Activated CD8-positive, alpha-beta memory T cell treated with anti-CD3 and anti-CD28 coated beads for 1 hour (primary cell): ENCODE data around the gene KCNIP1.
"Not testable (repeated sequence)": the region's sequence is repeated elsewhere in the genome, so short reads cannot be mapped to it uniquely, and the experiment has no call there.

ENCODE experiments used
- DNase-seq, 2 donors: peaks; one replicate each; pipeline ENCODE4 v3.0.0-alpha.2; 2020; ENCODE audit warnings: low read depth in 1 of 2; ENCODE audit errors: extremely low read depth in 1 of 2

The KCNIP1 gene

GRCh38 chr5:170745481-170746071 lies 241.8 kb downstream of the KCNIP1 start:
- DNase-seq, result no peak

GRCh38 chr5:170746075-170746960 lies 242.5 kb downstream of the KCNIP1 start:
- no peak for DNase-seq

- DNase-seq, result no peak
These were observed 243.1 kb downstream of the KCNIP1 start for GRCh38 chr5:170746961-170747340.

- no peak for DNase-seq
These were observed 243.5 kb downstream of the KCNIP1 start for GRCh38 chr5:170747357-170747756.

- DNase-seq, result no peak
These were observed 244.0 kb downstream of the KCNIP1 start for GRCh38 chr5:170747851-170748250.

- no peak for DNase-seq
These were observed 245.2 kb downstream of the KCNIP1 start for GRCh38 chr5:170748951-170749471.

GRCh38 chr5:170749911-170750431 lies 246.2 kb downstream of the KCNIP1 start:
- DNase-seq, result no peak

- DNase-seq, result no peak
These were observed 247.0 kb downstream of the KCNIP1 start for GRCh38 chr5:170750791-170751190.

GRCh38 chr5:170751631-170752030 lies 247.8 kb downstream of the KCNIP1 start:
- no peak for DNase-seq

GRCh38 chr5:170752257-170753215 lies 248.7 kb downstream of the KCNIP1 start:
- DNase-seq, result no peak

- DNase-seq, result no peak
These were observed 249.5 kb downstream of the KCNIP1 start for GRCh38 chr5:170753311-170753710.

- not testable (repeated sequence) for DNase-seq
These were observed 250.7 kb downstream of the KCNIP1 start for GRCh38 chr5:170754508-170754907.

GRCh38 chr5:170755679-170756456 lies 252.0 kb downstream of the KCNIP1 start:
- no peak for DNase-seq

- no peak for DNase-seq
These were observed 252.9 kb downstream of the KCNIP1 start for GRCh38 chr5:170756691-170757090.

- DNase-seq, result no peak
These were observed 253.4 kb downstream of the KCNIP1 start for GRCh38 chr5:170757182-170757601.

GRCh38 chr5:170757669-170758068 lies 253.8 kb downstream of the KCNIP1 start:
- DNase-seq, result no peak

- no peak for DNase-seq
These were observed 254.7 kb downstream of the KCNIP1 start for GRCh38 chr5:170758481-170758880.

- no peak for DNase-seq
These were observed 256.3 kb downstream of the KCNIP1 start for GRCh38 chr5:170760113-170760512.

GRCh38 chr5:170761048-170761707 lies 257.4 kb downstream of the KCNIP1 start:
- DNase-seq, result no peak
